MM.1S (cell line): ENCODE results near the gene HS3ST6.

ENCODE experiments used
- EZH2 ChIP-seq: fragments of 300-600 bp; sonication (generic); optimal IDR thresholded peaks from 2 replicates; pipeline ENCODE3; 2017; ENCODE audit warnings: low read depth, mild to moderate bottlenecking, antibody characterized with exemption, low read length, mixed read lengths
- TF ChIP-seq, protein P1 (sequence below): fragments of 300-600 bp; sonication (generic); IDR thresholded peaks from 2 replicates; pipeline ENCODE4 v1.5.1; 2016; ENCODE audit warnings: antibody characterized with exemption, low read length, mixed read lengths

DNA sequence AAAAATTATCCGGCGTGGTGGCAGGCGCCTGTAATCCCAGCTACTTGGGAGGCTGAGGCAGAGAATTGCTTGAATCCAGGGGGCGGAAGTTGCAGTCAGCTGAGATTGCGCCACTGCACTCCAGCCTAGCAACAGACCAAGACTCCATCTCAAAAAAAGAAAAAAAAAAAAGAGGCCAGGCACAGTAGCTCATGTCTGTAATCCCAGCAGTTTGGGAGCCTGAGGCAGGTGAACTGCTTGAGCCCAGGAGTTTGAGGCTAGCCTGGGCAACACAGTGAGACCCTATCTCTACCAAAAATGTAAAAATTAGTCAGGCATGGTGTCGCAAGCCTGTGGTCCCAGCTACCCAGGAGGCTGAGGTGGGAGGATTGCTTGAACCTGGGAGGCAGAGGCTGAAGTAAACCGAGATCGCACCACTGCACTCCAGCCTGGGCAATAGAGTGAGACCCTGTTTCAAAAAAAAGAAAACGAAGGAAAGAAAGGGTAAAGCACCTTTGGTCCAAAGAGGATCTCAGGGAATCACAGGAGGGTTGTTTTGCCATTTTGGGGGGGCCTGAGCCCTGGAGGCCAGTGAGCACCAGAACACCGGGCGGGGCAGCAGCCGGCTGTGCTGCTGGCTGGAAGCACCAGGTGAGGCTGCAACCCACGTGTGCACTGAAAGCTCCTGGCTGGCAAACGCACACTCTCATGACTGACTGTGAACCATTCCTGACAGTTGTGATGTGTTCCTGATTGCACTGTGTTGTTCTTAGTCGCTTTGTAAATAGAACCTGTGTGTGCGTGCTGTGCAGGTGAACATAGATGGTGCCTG is 18.4 kb downstream of the HS3ST6 start:
- TF ChIP-seq, protein P1, sequence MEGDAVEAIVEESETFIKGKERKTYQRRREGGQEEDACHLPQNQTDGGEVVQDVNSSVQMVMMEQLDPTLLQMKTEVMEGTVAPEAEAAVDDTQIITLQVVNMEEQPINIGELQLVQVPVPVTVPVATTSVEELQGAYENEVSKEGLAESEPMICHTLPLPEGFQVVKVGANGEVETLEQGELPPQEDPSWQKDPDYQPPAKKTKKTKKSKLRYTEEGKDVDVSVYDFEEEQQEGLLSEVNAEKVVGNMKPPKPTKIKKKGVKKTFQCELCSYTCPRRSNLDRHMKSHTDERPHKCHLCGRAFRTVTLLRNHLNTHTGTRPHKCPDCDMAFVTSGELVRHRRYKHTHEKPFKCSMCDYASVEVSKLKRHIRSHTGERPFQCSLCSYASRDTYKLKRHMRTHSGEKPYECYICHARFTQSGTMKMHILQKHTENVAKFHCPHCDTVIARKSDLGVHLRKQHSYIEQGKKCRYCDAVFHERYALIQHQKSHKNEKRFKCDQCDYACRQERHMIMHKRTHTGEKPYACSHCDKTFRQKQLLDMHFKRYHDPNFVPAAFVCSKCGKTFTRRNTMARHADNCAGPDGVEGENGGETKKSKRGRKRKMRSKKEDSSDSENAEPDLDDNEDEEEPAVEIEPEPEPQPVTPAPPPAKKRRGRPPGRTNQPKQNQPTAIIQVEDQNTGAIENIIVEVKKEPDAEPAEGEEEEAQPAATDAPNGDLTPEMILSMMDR, result no peak
- TF ChIP-seq EZH2, result no peak
